GM18907 (cell line): ENCODE measurements around the gene BGLAP.

Experiments
- ATAC-seq: cut with Tn5 transposase; IDR thresholded peaks from one replicate; pipeline ENCODE4 v1.9.1; 2021; ENCODE audit warnings: mild to moderate bottlenecking, moderate library complexity; ENCODE audit not compliant: unreplicated experiment

Gene BGLAP

GRCh38 chr1:156253634-156254033, 11.7 kb downstream of the BGLAP start:
- no peak for ATAC-seq

GRCh38 chr1:156257711-156258110, 15.7 kb downstream of the BGLAP start:
- ATAC-seq: no peak

GRCh38 chr1:156258859-156259258, 16.9 kb downstream of the BGLAP start:
- no peak for ATAC-seq

- no peak for ATAC-seq
Observed at GRCh38 chr1:156259805-156260204, 17.8 kb downstream of the BGLAP start.

- ATAC-seq: no peak
Observed at GRCh38 chr1:156260896-156261295, 18.9 kb downstream of the BGLAP start.

GRCh38 chr1:156262461-156263287, 20.7 kb downstream of the BGLAP start:
- no peak for ATAC-seq

GRCh38 chr1:156263288-156263655, 21.3 kb downstream of the BGLAP start:
- no peak for ATAC-seq

- ATAC-seq: no peak
Observed at GRCh38 chr1:156266051-156266450, 24.1 kb downstream of the BGLAP start.

GRCh38 chr1:156268336-156268735, 26.4 kb downstream of the BGLAP start:
- no peak for ATAC-seq

- no peak for ATAC-seq
Observed at GRCh38 chr1:156270314-156270713, 28.3 kb downstream of the BGLAP start.

GRCh38 chr1:156276532-156276931, 34.5 kb downstream of the BGLAP start:
- no peak for ATAC-seq

GRCh38 chr1:156276966-156277381, 35.0 kb downstream of the BGLAP start:
- ATAC-seq: no peak

GRCh38 chr1:156279837-156280236, 37.9 kb downstream of the BGLAP start:
- no peak for ATAC-seq

GRCh38 chr1:156281281-156281680, 39.3 kb downstream of the BGLAP start:
- peak; percentile 42 for ATAC-seq

GRCh38 chr1:156281693-156282478, 39.9 kb downstream of the BGLAP start:
- ATAC-seq: peak; percentile 10

GRCh38 chr1:156282479-156283222, 40.7 kb downstream of the BGLAP start, which contains the start of gene SMG5:
Gene SMG5, minus strand, starts transcription at chr1:156282825. Its CDS starts 145 bp downstream, at chr1:156282680.
- peak; percentile 84 for ATAC-seq

- no peak for ATAC-seq
Observed at GRCh38 chr1:156283521-156283920, 41.5 kb downstream of the BGLAP start.

- no peak for ATAC-seq
Observed at GRCh38 chr1:156284112-156284511, 42.1 kb downstream of the BGLAP start, which contains the start of gene TMEM79. Gene TMEM79, plus strand, starts transcription at chr1:156284325. Its CDS starts 902 bp downstream, at chr1:156285227.

GRCh38 chr1:156284757-156285156, 42.8 kb downstream of the BGLAP start:
- ATAC-seq: no peak

- ATAC-seq: no peak
Observed at GRCh38 chr1:156285437-156285836, 43.5 kb downstream of the BGLAP start.

GRCh38 chr1:156286061-156286460, 44.1 kb downstream of the BGLAP start:
- ATAC-seq: no peak
